ENCODE measurements around the gene NFIC.

The NFIC gene

GRCh38 chr19:3359919-3360420 lies 6.4 kb upstream of the NFIC start:
- no peak for DNase-seq

- peak; percentile 78 to 79 for DNase-seq
Measured at GRCh38 chr19:3360421-3361383, 5.7 kb upstream of the NFIC start.

- no peak for DNase-seq
Measured at GRCh38 chr19:3361384-3362216, 4.8 kb upstream of the NFIC start.

GRCh38 chr19:3362217-3362906 lies 4.0 kb upstream of the NFIC start:
- no peak for DNase-seq

- no peak for DNase-seq
Measured at GRCh38 chr19:3363841-3364500, 2.4 kb upstream of the NFIC start.

GRCh38 chr19:3364501-3364858 lies 1.9 kb upstream of the NFIC start:
- DNase-seq = no peak

- DNase-seq = no peak
Measured at GRCh38 chr19:3365093-3365835, 1.1 kb upstream of the NFIC start.

- DNase-seq = peak; percentile 14 to 58
Measured at GRCh38 chr19:3366753-3367627, 607 bp downstream of the NFIC start.

- peak; percentile 58 to 67 for DNase-seq
Measured at GRCh38 chr19:3367628-3368440, 1.5 kb downstream of the NFIC start.

- peak in 1 of 2 experiments; percentile 13 for DNase-seq
Measured at GRCh38 chr19:3368441-3368795, 2.0 kb downstream of the NFIC start.

- peak; percentile 41 to 46 for DNase-seq
Measured at GRCh38 chr19:3368848-3369336, 2.5 kb downstream of the NFIC start.

GRCh38 chr19:3369337-3370213 lies 3.2 kb downstream of the NFIC start:
- peak; percentile 41 to 43 for DNase-seq

GRCh38 chr19:3370214-3370720 lies 3.9 kb downstream of the NFIC start:
- DNase-seq = no peak

- DNase-seq = no peak
Measured at GRCh38 chr19:3370728-3371591, 4.6 kb downstream of the NFIC start.

- DNase-seq = no peak
Measured at GRCh38 chr19:3372413-3372812, 6.0 kb downstream of the NFIC start.

- no peak for DNase-seq
Measured at GRCh38 chr19:3373971-3374368, 7.6 kb downstream of the NFIC start.

GRCh38 chr19:3374369-3375112 lies 8.2 kb downstream of the NFIC start:
- DNase-seq = no peak

Measured in Kasumi-1 (cell line).